ENCODE measurements around the gene RAB15.

Gene RAB15

GRCh38 chr14:64970041-64970440 is 2.1 kb downstream of the RAB15 start:
- CTCF ChIA-PET, result interaction anchor here (1.0 to 1.8 kb wide), 6 partner anchors 9 to 39 kb away, joined by 3 to 8 read pairs (median 4); partner anchors contain the start of gene FNTB
- TF ChIP-seq CTCF (IDR thresholded peaks at IDR 0.05; ENCODE audit: control extremely low read depth, extremely low read depth, low read depth, missing control alignments), result no peak
- POLR2A ChIA-PET, result no interaction called here
- no peak for DNase-seq (ENCODE audit: extremely low spot score)

- no peak for DNase-seq (ENCODE audit: extremely low spot score)
- POLR2A ChIA-PET, result no interaction called here
- CTCF ChIA-PET, result interaction anchor here (1.1 to 1.7 kb wide), 2 partner anchors 10 to 77 kb away, joined by 4 read pairs; no protein-coding TSS in a partner anchor
- no peak for TF ChIP-seq CTCF (IDR thresholded peaks at IDR 0.05; ENCODE audit: control extremely low read depth, extremely low read depth, low read depth, missing control alignments)
Observed at GRCh38 chr14:64968651-64969050, 3.5 kb downstream of the RAB15 start.

GRCh38 chr14:64968167-64968566 is 4.0 kb downstream of the RAB15 start:
- no peak for TF ChIP-seq CTCF (IDR thresholded peaks at IDR 0.05; ENCODE audit: control extremely low read depth, extremely low read depth, low read depth, missing control alignments)
- no peak for DNase-seq (ENCODE audit: extremely low spot score)
- ChIA-PET POLR2A (no interaction called here), CTCF (interaction anchor here (1.1 to 1.7 kb wide), 2 partner anchors 10 to 76 kb away, joined by 4 read pairs; no protein-coding TSS in a partner anchor)

GRCh38 chr14:64966976-64967375 is 5.2 kb downstream of the RAB15 start:
- no peak for DNase-seq (ENCODE audit: extremely low spot score)
- ChIA-PET CTCF (interaction anchor here (1.1 to 2.0 kb wide), 3 partner anchors 15 to 30 kb away, joined by 3 to 8 read pairs (median 3); no protein-coding TSS in a partner anchor), POLR2A (interaction anchor here (0.9 kb wide), 1 partner anchor 13 kb away, joined by 3 read pairs; no protein-coding TSS in a partner anchor)
- TF ChIP-seq CTCF (IDR thresholded peaks at IDR 0.05; ENCODE audit: control extremely low read depth, extremely low read depth, low read depth, missing control alignments), result no peak

GRCh38 chr14:64965356-64966000 is 6.7 kb downstream of the RAB15 start:
- CTCF ChIA-PET, result interaction anchor here (0.8 to 2.3 kb wide), 5 partner anchors 9 to 38 kb away, joined by 3 to 9 read pairs (median 8); no protein-coding TSS in a partner anchor
- POLR2A ChIA-PET, result no interaction called here
- no peak for TF ChIP-seq CTCF (IDR thresholded peaks at IDR 0.05; ENCODE audit: control extremely low read depth, extremely low read depth, low read depth, missing control alignments)
- DNase-seq (ENCODE audit: extremely low spot score), result no peak

GRCh38 chr14:64963611-64964010 is 8.5 kb downstream of the RAB15 start:
- ChIA-PET CTCF (interaction anchor here (1.3 to 1.6 kb wide), 4 partner anchors 10 to 22 kb away, joined by 3 to 6 read pairs (median 4); no protein-coding TSS in a partner anchor), POLR2A (no interaction called here)
- TF ChIP-seq CTCF (IDR thresholded peaks at IDR 0.05; ENCODE audit: control extremely low read depth, extremely low read depth, low read depth, missing control alignments), result no peak
- DNase-seq (ENCODE audit: extremely low spot score), result no peak

Data from GM10248 (cell line).